Testis (tissue), 2 donors: ENCODE results near the gene COL5A1.

ENCODE experiments used
- CTCF ChIP-seq, 3 experiments: fragments of 450-650 bp in 2 of 3; fragments of 200-600 bp in 1 of 3; sonication (generic) in 1 of 3; IDR thresholded peaks; one replicate each; pipeline ENCODE4 v1.5.1; 2016 to 2019; ENCODE audit warnings: antibody characterized with exemption in 3 of 3, mild to moderate bottlenecking in 2 of 3, moderate library complexity in 1 of 3
- POLR2A ChIP-seq: fragments of 450-650 bp; IDR thresholded peaks from one replicate; pipeline ENCODE4 v1.6.1; 2017; ENCODE audit warnings: antibody characterized with exemption, mild to moderate bottlenecking, moderate library complexity

GRCh38 chr9:134720796-134721195 is 79.2 kb downstream of the COL5A1 start:
- no peak for TF ChIP-seq POLR2A
- TF ChIP-seq CTCF (IDR thresholded peaks at IDR 0.05) = no peak
